SU-DHL-6 (cell line): ENCODE data around the gene ALX1.

ENCODE experiments used
- CTCF ChIP-seq: fragments of 200-600 bp; sonication (generic); IDR thresholded peaks from one replicate; pipeline ENCODE4 v1.5.1; 2017; ENCODE audit warnings: antibody characterized with exemption, mild to moderate bottlenecking, low read length, moderate library complexity; ENCODE audit not compliant: insufficient read depth, poor library complexity, severe bottlenecking
- EZH2phosphoT487 ChIP-seq: fragments of 200-600 bp; sonication (generic), shearing (Covaris generic); conservative IDR thresholded peaks from 2 replicates; pipeline ENCODE4 v1.6.1; 2018; ENCODE audit warnings: mild to moderate bottlenecking, antibody characterized with exemption, low read length, moderate library complexity, mixed read lengths

- TF ChIP-seq CTCF (no peak), EZH2phosphoT487 (no peak)
Measured at GRCh38 chr12:85273381-85274314, 6.4 kb upstream of the ALX1 start.
